ENCODE measurements around the gene KCNK7.

GRCh38 chr11:65618763-65619162, 23.2 kb upstream of the KCNK7 start:
- TF ChIP-seq PAX5 (IDR thresholded peaks at IDR 0.05; ENCODE audit: insufficient read depth, low read length, severe bottlenecking) (no peak), POLR2A (IDR thresholded peaks at IDR 0.05; ENCODE audit: low read depth, low read length) (no peak), TAF1 (IDR thresholded peaks at IDR 0.05; ENCODE audit: low read depth, low read length) (no peak)

All from GM12891 (cell line).